NCI-H774 (cell line): ENCODE results near the gene IPMK.

Experiments used
- DNase-seq: peaks from one replicate; lab custom pipeline; 2025; lab: John Stamatoyannopoulos, UW

The IPMK gene

DNA sequence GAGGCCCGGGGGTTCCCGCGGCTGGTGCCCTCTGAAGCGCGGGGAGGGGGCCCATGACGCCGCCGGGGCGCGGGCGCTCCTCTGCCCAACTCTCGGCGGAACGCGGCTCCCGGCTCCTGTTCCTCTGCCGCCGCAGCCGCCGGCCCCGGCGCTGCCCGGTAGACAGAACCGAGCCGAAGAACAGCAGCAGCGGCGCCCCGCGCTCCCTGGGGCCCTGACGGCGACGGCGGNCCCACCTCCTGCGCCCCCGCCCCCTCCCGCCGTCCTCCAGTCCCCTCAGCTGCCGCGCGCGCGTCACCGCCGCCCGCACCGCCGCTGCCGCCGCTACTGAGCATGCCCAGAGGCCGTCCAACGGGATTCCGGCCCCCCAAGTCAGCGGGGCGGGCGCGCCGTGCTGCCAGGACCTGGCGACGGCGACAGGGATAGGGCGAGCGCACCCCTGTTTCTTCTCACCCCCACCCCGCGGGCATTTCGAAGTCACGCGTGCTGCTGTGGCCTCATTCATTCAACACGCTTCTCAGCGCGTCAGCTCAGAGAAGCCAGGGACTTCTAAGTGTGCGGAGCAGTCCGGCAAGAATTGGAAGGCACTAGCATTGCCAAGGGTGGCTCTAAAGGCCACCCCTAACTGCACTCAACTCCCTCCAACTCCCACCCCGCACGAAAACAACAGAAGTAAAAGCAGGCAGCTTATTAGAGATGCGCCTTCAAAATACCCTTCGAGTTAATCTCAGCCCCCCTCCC is at the start of gene IPMK:
IPMK (minus strand) TSS at position 182 of the 741 bp plus-strand sequence. CDS start 283 bp downstream, outside the sequence.
- DNase-seq = peak; percentile 92

DNA sequence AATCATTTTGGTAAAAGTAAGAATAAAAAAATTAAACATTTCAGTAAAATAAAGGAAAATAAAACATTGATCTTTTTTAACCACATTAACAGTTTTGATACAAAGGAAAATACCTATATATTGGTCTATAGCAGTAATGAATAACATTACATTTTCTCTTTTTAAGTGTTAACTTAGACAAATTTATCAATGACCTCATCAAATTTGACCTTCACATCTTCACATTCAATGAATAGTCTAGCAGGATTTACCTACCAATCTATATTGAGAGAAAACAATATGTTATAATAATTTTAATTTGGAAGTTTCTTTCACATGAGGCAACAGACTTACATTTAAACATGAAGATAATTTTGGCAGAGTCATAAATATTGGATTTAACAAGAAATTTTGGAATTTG is 49.2 kb upstream of the IPMK start:
- DNase-seq = no peak

- no peak for DNase-seq
Observed at GRCh38 chr10:58311026-58311425, 43.3 kb upstream of the IPMK start.

- DNase-seq = no peak
Observed at GRCh38 chr10:58307676-58308075, 40.0 kb upstream of the IPMK start.

DNA sequence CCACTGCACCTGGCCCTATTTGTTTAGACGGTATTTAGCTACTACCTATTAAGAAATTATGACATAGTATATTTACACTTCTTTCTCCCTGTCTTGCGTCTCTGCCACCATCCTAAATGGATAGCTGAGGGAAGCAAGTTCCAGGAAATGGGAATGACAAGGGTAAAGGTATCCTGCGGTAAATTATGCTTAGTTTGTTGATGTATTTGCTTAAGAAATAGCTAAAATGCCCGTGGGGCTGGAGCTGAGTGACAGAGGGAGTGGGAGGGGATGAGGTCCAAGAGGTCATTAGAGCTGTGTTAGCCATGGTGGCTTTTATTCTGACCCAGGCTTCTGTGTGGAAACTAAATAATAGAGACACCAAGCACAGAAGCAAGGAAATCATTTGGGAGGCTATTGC is 38.1 kb upstream of the IPMK start:
- peak; percentile 23 for DNase-seq

GRCh38 chr10:58304099-58304633 is 36.5 kb upstream of the IPMK start:
- no peak for DNase-seq

DNA sequence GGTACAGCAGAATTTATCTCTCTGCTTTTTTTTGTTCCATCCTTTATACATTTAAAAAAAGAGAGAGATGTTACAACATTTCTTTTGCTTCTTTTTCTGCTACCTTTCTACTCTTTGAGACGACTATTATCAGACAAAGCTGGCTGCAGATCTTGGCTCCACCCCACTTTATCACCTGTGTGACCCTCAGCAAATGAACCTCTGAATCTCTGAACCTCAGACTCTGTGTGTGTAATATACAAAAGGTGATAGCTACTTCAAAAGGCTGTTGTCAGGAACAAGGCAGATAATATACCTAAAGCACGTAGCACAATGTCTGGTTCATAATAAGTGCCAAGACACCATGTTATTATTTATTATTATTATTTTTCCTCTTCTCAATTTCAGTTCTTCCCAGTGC is 34.6 kb upstream of the IPMK start:
- no peak for DNase-seq

DNA sequence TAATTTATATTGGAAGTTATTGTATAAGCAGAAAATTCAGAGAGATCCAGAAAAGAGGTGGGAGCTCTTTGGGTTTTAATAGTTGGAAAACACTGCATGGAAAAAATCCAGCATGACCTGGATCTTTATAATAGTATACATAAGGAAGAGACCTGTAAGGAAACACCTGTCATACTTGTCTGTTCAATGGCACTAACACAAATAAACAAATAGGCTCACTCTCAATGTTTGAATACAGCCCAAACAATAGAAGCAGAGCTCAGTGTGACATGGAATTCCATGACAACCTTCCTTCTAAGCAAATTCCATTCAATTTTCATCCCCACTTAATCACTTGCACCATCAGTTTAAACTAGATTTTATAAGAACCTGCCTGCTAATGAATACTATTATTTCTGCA is 33.0 kb upstream of the IPMK start:
- DNase-seq = peak; percentile 46

DNA sequence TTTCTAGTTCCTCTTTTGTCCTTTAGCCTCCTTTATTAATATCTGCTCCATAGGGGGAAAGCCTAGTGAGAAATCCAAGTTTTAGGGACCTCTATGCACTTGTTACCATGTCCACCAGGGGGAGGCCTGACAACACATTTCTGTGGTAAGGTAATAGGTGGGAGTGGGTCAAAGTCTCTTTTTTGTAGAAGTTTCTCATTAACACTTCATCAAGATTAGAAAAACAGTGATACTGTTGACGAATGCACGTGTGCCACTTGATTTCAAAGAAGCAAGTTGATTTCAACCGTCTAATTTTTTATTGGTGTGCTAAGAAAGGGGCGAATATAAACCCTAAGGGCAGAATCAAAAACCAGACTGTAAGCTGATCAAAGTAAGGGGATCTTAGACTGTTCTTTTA is 31.9 kb upstream of the IPMK start:
- peak; percentile 62 for DNase-seq

DNA sequence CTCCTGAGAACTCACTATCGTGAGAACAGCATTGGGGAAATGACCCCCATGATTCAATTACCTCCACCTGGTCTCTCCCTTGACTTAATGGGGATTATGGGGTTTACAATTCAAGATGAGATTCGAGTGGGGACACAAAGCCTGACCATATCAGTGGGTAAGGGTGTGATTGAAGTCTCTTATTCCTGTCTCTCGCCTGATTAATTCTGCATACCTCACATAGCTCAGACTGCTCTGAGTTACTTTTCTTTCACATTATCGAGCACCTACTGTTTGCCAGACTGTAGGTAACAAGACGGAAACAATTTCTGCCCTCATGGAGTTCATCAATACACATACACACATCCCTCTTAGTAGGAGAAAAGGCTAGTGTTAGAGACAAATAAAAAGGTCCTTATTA is 26.3 kb upstream of the IPMK start:
- no peak for DNase-seq

- no peak for DNase-seq
Observed at GRCh38 chr10:58291538-58292174, 24.0 kb upstream of the IPMK start.

GRCh38 chr10:58282615-58283014 is 14.9 kb upstream of the IPMK start:
- no peak for DNase-seq

DNA sequence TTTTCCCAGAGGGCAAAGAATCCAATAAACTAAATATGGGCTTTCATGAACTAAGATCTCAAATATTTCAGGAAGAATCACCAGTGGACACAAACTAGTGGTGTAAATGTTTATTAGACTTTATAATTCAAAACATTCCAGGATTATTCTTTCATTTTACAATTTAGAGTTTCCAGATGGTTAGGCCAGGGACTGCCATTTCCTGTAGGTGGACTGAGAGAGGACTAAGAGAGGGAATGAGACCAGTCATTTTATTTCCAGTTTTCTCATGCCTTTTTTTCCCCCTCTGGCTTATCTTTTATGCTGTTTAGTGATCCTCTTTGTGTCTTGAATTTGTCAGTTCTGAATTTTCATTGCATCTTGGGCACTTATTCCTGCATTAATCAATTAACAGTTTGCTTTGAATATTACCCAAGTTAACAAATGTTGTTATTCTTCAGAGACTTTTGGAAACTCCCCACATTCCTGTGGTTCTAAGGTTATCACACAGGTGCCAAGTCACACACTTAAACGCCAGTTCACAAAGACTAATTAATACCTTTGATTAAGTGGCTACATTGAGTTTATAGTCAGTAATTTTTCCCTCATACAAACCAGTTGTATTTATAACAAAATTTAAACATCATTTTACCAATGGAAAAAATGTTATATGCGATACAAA is 13.5 kb upstream of the IPMK start:
- DNase-seq = no peak

- no peak for DNase-seq
Observed at GRCh38 chr10:58280477-58280876, 12.8 kb upstream of the IPMK start.

DNA sequence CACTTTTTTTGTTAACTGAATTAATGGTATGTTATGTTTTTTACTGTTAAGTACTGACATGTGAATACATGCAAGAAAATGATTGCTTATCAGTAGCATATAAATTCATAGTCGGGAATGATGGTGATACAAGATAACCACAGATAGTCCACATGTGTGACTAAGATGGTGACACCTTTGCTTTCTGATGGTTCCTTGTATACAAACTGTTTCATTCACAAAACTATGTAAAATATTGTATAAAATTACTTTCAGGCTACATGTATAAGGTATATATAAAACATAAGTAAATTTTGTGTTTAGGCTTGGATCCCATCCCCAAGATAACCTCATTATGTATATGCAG is 11.2 kb upstream of the IPMK start:
- no peak for DNase-seq

DNA sequence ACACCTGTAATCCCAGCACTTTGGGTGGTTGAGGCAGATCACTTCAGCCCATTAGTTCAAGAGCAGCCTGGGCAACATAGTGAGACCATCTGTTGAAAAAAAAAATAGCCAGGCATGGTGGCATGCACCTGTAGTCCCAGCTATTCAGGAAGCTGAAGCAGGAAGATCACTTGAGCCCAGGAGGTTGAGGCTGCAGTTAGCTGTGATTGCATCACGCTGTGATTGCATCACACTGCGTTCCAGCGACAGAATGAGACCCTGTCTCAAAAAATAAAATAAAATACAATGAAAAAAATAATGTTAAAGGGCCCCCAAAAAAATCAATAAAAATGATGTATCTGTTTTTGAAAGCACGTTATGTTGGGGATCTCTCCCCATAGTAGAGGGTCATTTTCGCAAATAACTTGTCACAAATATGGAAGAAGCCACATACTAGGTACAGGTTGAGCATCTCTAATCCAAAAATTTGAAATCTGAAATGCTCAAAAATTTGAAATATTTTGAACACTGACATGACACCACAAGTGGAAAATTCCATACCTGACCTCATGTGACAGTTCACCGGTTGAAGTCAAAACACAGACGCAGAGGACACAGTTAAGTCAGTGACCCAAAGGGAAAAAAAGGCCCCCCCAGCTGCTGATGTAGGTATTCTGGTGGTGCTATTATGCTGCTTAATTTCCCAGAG is 10.7 kb upstream of the IPMK start:
- DNase-seq = no peak

- no peak for DNase-seq
Observed at GRCh38 chr10:58275908-58276307, 8.2 kb upstream of the IPMK start.

GRCh38 chr10:58275261-58275660 is 7.6 kb upstream of the IPMK start:
- DNase-seq = no peak

GRCh38 chr10:58269782-58270290 is 2.1 kb upstream of the IPMK start:
- no peak for DNase-seq

- peak; percentile 98 for DNase-seq
Observed at GRCh38 chr10:58268946-58269781, 1.5 kb upstream of the IPMK start, which contains the start of gene CISD1. CISD1 (plus strand) TSS chr10:58269162; CDS start chr10:58269274, 112 bp downstream.

GRCh38 chr10:58268454-58268945 is 806 bp upstream of the IPMK start:
- DNase-seq = no peak
